Uterus (tissue), 4 donors: ENCODE results near the gene PRSS16. TPM values are rescaled to one million over a fixed set of nuclear protein-coding genes. Genes with fewer than 3 reads are reported as not detected.
"Not testable (repeated sequence)": the region's sequence is repeated elsewhere in the genome, so short reads cannot be mapped to it uniquely, and the experiment has no call there.

Source experiments
- DNase-seq, 2 donors: peaks; one replicate each; pipeline ENCODE4 v3.0.0-alpha.2; 2019 to 2020
- H3K27ac ChIP-seq, 2 donors: fragments of 200-600 bp; sonication (generic); 1 replicate in 1 of 2; 2 replicates in 1 of 2; pipeline ENCODE4 v1.5.1; 2016 to 2018
- H3K27me3 ChIP-seq, 2 donors: fragments of 200-600 bp; sonication (generic); one replicate each; pipeline ENCODE4 v1.5.1; 2018 to 2019; ENCODE audit warnings: control low read depth in 1 of 2
- H3K36me3 ChIP-seq, 2 donors: fragments of 200-600 bp; sonication (generic); one replicate each; pipeline ENCODE4 v1.5.1; 2019; ENCODE audit warnings: control low read depth in 1 of 2
- H3K4me1 ChIP-seq, 2 donors: fragments of 200-600 bp; sonication (generic); one replicate each; pipeline ENCODE4 v1.5.1; 2018 to 2019; ENCODE audit warnings: control low read depth in 1 of 2
- H3K4me3 ChIP-seq, 2 donors: fragments of 200-600 bp; sonication (generic); 1 replicate in 1 of 2; 2 replicates in 1 of 2; pipeline ENCODE4 v1.5.1; 2018 to 2019; ENCODE audit warnings: mild to moderate bottlenecking in 1 of 2
- H3K9me3 ChIP-seq, 2 donors: fragments of 200-600 bp; sonication (generic); one replicate each; pipeline ENCODE4 v1.5.1; 2019; ENCODE audit warnings: control low read depth in 1 of 2
- CTCF ChIP-seq, 4 experiments: fragments of 200-600 bp in 2 of 4; fragments of 450-650 bp in 2 of 4; sonication (generic) in 2 of 4; IDR thresholded peaks; one replicate each; pipeline ENCODE4 v1.5.1; 2016 to 2019; ENCODE audit warnings: antibody characterized with exemption in 4 of 4, mild to moderate bottlenecking in 2 of 4, moderate library complexity in 1 of 4
- POLR2A ChIP-seq, 2 donors: fragments of 450-650 bp; IDR thresholded peaks; one replicate each; pipeline ENCODE4 v1.6.1; 2016; ENCODE audit warnings: antibody characterized with exemption in 2 of 2, mild to moderate bottlenecking in 1 of 2, moderate library complexity in 1 of 2
- intact Hi-C: fragments of 100-400 bp; cut with DNase I; formaldehyde crosslinking; loops from one replicate; pipeline ENCODE4 v1.15.1; 2023; ENCODE audit warnings: low total_unique reads
- total RNA-seq, 4 donors: library from RNA; depleted of rRNA in 3 of 4; stranded (reverse); fragments of >200 nt in 3 of 4; gene quantifications; one replicate each; pipeline versions ENCODE4 v1.1.0 to v1.2.4, GENCODE V29; 2014 to 2023
- donor health status: DM: yes; HTN: yes; CAD: no.

PRSS16 gene
- total RNA-seq, 4 donors from 2014 or later = 0.88 TPM; not detected in 3

- Histone ChIP-seq H3K27ac (no peak overlapping the region), H3K36me3 (no peaks in the 10 kb centered on the region), H3K9me3 (no peaks in the 10 kb centered on the region), H3K4me1 (no peaks in the 10 kb centered on the region), H3K4me3 (no peak overlapping the region), H3K27me3 (peaks cover 0 to 32% of the 10 kb centered on the region in 2 donors)
- intact Hi-C loops = no loop called here
- TF ChIP-seq POLR2A (IDR thresholded peaks at IDR 0.05) = no peak
- TF ChIP-seq CTCF (IDR thresholded peaks at IDR 0.05) = no peak
- DNase-seq = no peak
These were observed 12.9 kb downstream of the PRSS16 start for GRCh38 chr6:27260369-27260768.

- no peaks in the 10 kb centered on the region for H3K4me1 ChIP-seq
- no peak overlapping the region for H3K4me3 ChIP-seq
- DNase-seq = no peak
- peaks cover 0 to 35% of the 10 kb centered on the region in 2 donors for H3K27me3 ChIP-seq
- intact Hi-C loops = no loop called here
- TF ChIP-seq CTCF (IDR thresholded peaks at IDR 0.05) = no peak
- TF ChIP-seq POLR2A (IDR thresholded peaks at IDR 0.05) = no peak
- H3K36me3 ChIP-seq = no peaks in the 10 kb centered on the region
- H3K9me3 ChIP-seq = no peaks in the 10 kb centered on the region
- H3K27ac ChIP-seq = no peak overlapping the region
These were observed 13.4 kb downstream of the PRSS16 start for GRCh38 chr6:27260836-27261375.

- H3K4me1 ChIP-seq = no peaks in the 10 kb centered on the region
- TF ChIP-seq POLR2A (IDR thresholded peaks at IDR 0.05) (no peak), CTCF (IDR thresholded peaks at IDR 0.05) (no peak)
- H3K27ac ChIP-seq = no peak overlapping the region
- DNase-seq = no peak
- no peak overlapping the region for H3K4me3 ChIP-seq
- H3K9me3 ChIP-seq = no peaks in the 10 kb centered on the region
- H3K27me3 ChIP-seq = peaks cover 0 to 59% of the 10 kb centered on the region in 2 donors
- intact Hi-C loops = no loop called here
- H3K36me3 ChIP-seq = no peaks in the 10 kb centered on the region
These were observed 16.4 kb downstream of the PRSS16 start for GRCh38 chr6:27263886-27264285.

GRCh38 chr6:27267003-27267402, 19.5 kb downstream of the PRSS16 start:
- H3K9me3 ChIP-seq = not testable (repeated sequence)
- peaks cover 0 to 47% of the 10 kb centered on the region in 2 donors for H3K27me3 ChIP-seq

GRCh38 chr6:27267857-27268434, 20.4 kb downstream of the PRSS16 start:
- TF ChIP-seq POLR2A (IDR thresholded peaks at IDR 0.05) (no peak), CTCF (IDR thresholded peaks at IDR 0.05) (no peak)
- no peaks in the 10 kb centered on the region for H3K9me3 ChIP-seq
- intact Hi-C loops = no loop called here
- H3K36me3 ChIP-seq = no peaks in the 10 kb centered on the region
- H3K4me1 ChIP-seq = no peaks in the 10 kb centered on the region
- no peak for DNase-seq
- H3K4me3 ChIP-seq = no peak overlapping the region
- no peak overlapping the region for H3K27ac ChIP-seq
- H3K27me3 ChIP-seq = peaks cover 0 to 39% of the 10 kb centered on the region in 2 donors

More at GRCh38 chr6:27267003-27267402, 19.5 kb downstream of the PRSS16 start:
- intact Hi-C loops, DNase-seq, H3K4me3 ChIP-seq, H3K36me3 ChIP-seq, H3K27ac ChIP-seq, H3K4me1 ChIP-seq: not testable (repeated sequence)
